Ishikawa (cell line): ENCODE results near the gene PLXNA4.

Experiments
- CEBPB ChIP-seq: IDR thresholded peaks from 2 replicates; pipeline ENCODE4 v1.6.1; 2012
- EGR1 ChIP-seq: IDR thresholded peaks from 2 replicates; pipeline ENCODE4 v1.6.1; 2012
- EP300 ChIP-seq: IDR thresholded peaks from 2 replicates; pipeline ENCODE4 v1.6.1; 2012; ENCODE audit warnings: borderline replicate concordance
- FOXM1 ChIP-seq: IDR thresholded peaks from 2 replicates; pipeline ENCODE4 v1.6.1; 2012; ENCODE audit warnings: low read depth, borderline replicate concordance
- RAD21 ChIP-seq: IDR thresholded peaks from 2 replicates; pipeline ENCODE4 v1.6.1; 2012; ENCODE audit warnings: low read depth
- TAF1 ChIP-seq: IDR thresholded peaks from 2 replicates; pipeline ENCODE4 v1.6.1; 2012; ENCODE audit warnings: low read depth, mild to moderate bottlenecking
- TCF12 ChIP-seq: IDR thresholded peaks from 2 replicates; pipeline ENCODE4 v1.6.1; 2012; ENCODE audit warnings: low read depth
- TEAD4 ChIP-seq: IDR thresholded peaks from 2 replicates; pipeline ENCODE4 v1.6.1; 2012
- YY1 ChIP-seq: IDR thresholded peaks from 2 replicates; pipeline ENCODE4 v1.6.1; 2012; ENCODE audit warnings: low read depth
- ZBTB7A ChIP-seq: IDR thresholded peaks from 2 replicates; pipeline ENCODE4 v1.6.1; 2012; ENCODE audit warnings: low read depth
- TF ChIP-seq, protein P1 (sequence below): IDR thresholded peaks from 2 replicates; pipeline ENCODE4 v1.6.1; 2012; ENCODE audit warnings: low read depth, mild to moderate bottlenecking
- TF ChIP-seq, protein P2 (sequence below): IDR thresholded peaks from 2 replicates; pipeline ENCODE4 v1.6.1; 2012

DNA sequence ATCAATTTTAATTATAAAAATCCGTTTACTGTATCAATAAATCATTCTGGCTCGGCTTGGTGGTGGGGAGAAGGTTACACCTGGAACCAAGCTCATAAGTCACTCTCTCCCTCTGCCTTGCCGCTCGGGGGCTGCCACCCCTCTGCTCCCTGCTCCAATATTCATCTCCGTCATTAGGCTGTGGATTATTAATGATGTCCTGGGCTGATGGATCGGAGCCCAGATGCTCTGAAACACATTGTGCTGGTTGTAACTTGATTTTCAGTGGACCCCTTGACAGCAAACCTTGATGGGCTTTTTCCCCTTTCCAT lies 314.2 kb downstream of the PLXNA4 start:
- TF ChIP-seq FOXM1 (no peak), YY1 (no peak), EP300 (no peak), RAD21 (no peak), ZBTB7A (no peak), TEAD4 (no peak), TAF1 (no peak), TCF12 (no peak), EGR1 (no peak), CEBPB (no peak)
- TF ChIP-seq, protein P1, sequence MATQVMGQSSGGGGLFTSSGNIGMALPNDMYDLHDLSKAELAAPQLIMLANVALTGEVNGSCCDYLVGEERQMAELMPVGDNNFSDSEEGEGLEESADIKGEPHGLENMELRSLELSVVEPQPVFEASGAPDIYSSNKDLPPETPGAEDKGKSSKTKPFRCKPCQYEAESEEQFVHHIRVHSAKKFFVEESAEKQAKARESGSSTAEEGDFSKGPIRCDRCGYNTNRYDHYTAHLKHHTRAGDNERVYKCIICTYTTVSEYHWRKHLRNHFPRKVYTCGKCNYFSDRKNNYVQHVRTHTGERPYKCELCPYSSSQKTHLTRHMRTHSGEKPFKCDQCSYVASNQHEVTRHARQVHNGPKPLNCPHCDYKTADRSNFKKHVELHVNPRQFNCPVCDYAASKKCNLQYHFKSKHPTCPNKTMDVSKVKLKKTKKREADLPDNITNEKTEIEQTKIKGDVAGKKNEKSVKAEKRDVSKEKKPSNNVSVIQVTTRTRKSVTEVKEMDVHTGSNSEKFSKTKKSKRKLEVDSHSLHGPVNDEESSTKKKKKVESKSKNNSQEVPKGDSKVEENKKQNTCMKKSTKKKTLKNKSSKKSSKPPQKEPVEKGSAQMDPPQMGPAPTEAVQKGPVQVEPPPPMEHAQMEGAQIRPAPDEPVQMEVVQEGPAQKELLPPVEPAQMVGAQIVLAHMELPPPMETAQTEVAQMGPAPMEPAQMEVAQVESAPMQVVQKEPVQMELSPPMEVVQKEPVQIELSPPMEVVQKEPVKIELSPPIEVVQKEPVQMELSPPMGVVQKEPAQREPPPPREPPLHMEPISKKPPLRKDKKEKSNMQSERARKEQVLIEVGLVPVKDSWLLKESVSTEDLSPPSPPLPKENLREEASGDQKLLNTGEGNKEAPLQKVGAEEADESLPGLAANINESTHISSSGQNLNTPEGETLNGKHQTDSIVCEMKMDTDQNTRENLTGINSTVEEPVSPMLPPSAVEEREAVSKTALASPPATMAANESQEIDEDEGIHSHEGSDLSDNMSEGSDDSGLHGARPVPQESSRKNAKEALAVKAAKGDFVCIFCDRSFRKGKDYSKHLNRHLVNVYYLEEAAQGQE, result no peak
- TF ChIP-seq, protein P2, sequence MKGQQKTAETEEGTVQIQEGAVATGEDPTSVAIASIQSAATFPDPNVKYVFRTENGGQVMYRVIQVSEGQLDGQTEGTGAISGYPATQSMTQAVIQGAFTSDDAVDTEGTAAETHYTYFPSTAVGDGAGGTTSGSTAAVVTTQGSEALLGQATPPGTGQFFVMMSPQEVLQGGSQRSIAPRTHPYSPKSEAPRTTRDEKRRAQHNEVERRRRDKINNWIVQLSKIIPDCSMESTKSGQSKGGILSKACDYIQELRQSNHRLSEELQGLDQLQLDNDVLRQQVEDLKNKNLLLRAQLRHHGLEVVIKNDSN, result no peak
